Activated CD4-positive, alpha-beta T cell treated with anti-CD3 and anti-CD28 coated beads for 48 hours (primary cell): ENCODE data around the gene SLBP.

Source experiments
- DNase-seq: peaks from one replicate; pipeline ENCODE4 v3.0.0-alpha.2; 2020

The SLBP gene

DNA sequence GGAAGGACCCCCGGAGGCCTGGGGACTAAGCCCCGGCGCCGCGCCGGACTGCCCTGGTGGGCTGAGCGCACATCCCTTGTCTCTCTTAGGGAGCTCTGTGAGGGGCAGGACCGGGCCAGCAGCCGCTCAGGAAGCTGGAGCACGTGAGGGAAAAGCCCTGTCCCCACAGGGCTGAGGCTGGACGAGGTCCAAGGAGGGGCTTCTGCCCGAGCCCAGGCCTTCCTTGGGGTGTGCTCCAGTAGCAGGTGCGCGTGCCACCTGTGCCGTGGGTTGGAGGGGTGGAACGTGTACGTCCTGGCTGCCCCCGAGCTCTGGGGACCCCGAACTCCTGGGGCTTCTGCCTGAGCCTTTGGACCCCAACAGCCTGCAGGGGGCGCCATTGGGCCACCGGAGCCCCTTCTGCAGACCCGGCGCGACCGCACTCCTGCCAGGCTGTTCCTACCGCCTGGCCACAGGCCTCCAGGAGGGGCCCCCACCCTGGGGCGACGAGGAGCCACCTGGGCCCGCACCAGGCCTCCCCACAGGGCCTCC is 36.4 kb upstream of the SLBP start:
- peak; percentile 92 for DNase-seq

DNA sequence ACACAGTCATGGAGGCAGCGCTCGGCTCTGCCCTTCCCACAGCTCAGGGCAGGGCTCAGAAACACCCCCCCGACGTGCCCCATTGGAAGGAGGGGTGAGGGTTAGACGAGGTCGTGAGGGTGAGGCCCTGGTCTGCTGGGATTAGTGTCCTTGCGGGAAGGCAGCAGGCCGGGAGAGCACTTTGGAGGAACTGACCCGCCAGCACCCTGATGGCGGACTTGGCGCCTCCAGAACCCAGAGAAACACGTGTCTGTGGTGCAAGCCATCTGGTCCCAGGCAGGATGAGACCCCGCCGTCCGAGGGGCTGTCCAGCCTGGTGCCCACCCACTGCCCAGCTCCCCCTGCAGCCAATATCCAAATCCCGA is 35.5 kb upstream of the SLBP start:
- DNase-seq = no peak

DNA sequence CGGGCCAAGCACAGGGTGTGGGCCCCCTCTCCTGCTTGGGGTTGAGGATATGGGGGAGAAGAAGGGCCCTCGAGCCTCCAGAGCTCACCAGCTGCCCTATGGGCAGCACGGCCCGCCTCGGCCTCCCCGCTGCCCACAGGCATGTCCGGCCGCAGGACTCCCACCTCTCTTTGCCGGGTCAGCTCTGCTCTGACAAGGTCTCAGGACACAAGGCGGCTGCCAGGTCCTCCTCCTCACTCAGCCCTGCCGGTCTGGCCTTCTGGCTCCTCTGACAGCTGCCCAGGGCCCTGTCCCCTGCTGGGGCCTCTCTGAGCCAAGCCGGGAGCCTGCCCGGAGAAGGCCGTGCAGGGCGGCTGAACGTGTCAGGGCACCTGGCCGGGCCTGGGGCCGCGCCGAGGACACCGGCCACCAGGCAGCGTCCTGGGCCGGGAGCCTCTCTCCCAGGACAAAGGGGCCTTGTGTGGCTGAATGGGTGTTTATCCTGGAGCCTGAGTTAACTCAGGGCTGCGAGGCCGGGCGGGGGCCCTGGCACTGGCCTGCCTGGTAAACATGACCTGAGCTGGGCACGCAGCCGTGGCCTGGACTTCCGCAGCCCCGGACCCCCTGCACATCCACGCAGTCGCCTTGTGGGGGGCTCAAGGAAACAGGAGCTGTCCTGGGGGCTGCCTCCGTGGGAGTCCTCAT is 34.9 kb upstream of the SLBP start:
- DNase-seq = no peak

DNA sequence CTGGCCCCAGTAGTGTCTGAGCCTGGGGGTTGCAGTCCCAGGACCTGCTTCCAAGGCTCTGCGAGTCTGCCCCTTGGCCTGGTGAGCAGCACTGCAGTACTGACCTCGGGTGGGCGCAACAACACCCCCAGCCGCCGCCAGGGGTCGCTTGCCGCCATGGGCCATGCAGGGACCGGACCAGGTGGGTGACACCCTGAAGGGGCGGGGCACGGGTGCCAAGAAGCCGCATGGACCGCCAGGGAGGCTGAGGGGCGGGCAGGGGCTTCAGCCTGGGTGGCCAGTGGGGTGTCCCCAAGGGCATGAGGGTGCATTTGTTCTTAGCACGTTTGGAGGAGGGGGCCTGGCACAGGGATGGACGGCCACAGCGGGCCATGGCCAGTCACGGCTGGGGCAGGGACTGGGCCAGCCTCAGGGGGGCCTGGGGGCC is 34.2 kb upstream of the SLBP start:
- DNase-seq = peak; percentile 90

GRCh38 chr4:1745697-1746096 is 33.6 kb upstream of the SLBP start:
- no peak for DNase-seq

- no peak for DNase-seq
Observed at GRCh38 chr4:1745165-1745564, 33.0 kb upstream of the SLBP start.

GRCh38 chr4:1744552-1744951 is 32.4 kb upstream of the SLBP start:
- no peak for DNase-seq

GRCh38 chr4:1743975-1744374 is 31.9 kb upstream of the SLBP start:
- DNase-seq = no peak

DNA sequence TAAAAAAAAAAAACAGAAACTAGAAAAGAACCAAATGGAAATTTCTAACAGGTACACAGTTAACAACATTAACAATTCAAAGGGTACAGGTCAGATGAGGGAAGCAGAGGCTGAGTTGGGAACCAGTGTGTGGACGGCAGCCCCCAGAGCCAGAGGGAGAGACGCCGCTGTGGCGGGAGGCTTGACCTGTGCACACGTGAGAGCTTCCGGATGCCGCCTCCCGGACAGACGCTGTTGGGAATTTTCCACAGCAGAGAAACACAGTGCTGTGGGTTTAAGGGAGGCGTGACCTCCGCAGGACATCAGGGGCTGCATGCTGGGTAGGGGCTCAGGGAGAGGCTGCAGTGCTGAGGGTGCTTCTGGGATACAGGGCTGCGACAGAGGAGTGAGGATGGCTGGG is 31.4 kb upstream of the SLBP start:
- no peak for DNase-seq

DNA sequence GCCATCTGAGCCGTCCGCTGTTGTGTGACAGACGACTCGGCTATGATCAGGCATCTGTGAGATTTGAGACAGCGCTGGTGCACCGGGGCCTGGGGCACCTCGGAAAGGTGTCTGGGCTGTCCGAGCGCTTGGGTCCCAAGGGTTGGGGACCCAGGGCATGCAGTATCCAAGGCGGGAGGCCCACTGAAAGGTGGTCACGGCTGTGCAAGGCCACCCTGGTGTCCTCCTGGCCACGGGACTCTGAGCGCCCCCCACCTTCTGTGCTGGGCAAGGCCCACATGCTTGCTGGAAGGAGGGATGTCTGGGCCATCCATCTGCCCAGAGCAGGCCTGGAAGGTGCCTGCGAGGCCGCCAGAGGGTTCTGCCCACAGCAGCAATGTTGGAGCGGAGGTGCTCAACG is 29.1 kb upstream of the SLBP start:
- DNase-seq = no peak

DNA sequence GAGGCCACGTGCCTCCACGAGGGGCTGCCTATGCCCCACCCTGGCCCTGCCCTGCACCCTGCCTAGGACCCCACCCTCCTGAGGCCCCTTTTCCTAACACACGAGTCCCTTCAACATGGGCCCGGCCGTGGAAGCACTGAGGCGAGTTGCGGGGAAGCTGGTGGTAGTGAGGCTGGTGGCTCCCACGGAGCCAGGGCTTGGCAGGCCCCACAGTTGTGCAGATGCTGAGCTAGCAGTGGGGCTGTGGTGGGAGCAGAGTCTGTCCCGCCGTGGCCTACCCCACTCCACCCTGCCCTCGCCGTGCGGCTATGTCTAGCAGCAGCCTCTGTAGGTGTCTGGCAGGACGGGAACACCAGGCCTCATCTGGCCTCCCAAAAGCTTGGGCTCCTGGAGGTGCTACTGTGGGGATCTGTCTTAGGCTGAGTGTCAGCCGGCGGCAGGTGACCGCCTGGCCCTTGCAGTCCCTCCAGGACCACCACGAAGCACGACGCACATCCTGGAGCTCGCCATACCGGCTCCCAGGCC is 28.0 kb upstream of the SLBP start:
- DNase-seq = no peak

DNA sequence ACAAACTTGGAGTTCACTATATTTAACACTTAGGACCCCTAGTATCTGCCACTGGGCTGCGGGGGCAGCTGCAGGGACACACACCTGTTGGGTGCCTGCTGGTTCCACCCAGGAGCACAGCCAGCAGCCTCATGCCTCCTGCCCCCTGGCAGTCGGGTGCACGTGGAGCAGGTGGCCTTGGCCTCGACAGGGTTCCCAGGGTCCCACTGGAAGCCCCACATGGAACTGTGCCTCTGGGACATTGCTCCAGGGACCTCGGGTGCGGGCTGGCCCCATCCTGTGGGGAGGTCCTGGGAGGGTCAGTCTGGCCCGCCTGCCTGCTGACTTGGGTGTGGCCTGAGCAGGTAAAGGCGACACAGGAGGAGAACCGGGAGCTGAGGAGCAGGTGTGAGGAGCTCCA is 27.2 kb upstream of the SLBP start:
- DNase-seq = no peak

DNA sequence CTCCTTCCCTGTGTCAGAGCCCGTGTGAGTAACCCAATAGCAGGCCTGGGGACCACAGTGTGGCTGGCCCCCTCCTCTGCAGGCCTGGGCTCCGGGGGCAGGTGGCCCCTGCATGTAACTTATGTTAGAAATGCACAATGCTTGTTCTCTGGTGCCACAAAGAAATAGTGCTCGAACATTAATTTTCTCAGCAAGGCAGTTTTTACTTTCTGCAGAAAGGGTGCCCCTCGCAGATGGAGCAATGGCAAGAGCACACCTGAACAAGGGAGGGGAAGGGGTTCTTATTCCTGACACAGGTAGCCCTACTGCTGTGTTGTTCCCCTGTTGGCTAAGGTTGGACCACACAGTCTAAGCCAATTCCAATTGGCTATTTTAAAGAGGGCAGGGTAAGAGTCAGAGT is 26.3 kb upstream of the SLBP start:
- DNase-seq = no peak

DNA sequence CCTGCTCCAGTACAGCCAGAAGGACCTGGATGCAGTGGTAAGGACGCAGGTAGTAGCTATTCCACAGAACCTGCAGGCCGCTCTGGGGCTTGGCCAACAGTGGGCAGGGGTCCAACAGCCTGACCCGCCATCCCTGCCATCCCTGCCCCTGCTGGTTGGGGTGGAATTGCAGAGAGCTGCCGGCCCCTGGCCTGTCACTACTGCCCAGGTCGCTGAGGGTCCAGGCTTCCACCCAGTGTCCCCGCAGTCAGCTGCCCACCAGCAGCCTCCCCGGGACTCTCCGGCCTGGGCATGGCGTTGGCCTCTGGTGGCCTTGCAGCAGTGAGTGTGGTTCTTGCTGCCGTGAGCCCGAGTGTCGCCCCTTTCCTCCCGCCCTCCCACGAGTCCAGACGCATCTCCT is 25.5 kb upstream of the SLBP start:
- DNase-seq = no peak

DNA sequence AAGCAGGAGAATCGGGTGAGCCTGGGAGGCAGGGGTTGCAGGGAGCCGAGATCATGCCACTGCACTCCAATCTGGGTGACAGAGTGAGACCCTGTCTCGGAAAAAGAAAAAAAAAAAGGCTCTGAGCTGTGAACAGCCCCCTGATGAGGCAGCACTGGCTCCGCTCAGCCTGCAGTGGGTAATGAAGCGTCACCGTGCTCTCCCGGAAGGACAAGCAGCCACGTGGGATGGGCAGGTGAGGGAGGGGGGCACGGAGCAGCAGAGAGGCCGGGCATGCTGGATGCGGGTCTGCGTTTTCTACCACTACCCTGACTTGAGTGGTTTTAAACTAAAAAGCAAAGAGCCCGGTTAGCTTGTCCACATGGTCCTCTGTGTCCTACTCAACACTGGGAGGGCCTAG is 24.7 kb upstream of the SLBP start:
- DNase-seq = no peak

DNA sequence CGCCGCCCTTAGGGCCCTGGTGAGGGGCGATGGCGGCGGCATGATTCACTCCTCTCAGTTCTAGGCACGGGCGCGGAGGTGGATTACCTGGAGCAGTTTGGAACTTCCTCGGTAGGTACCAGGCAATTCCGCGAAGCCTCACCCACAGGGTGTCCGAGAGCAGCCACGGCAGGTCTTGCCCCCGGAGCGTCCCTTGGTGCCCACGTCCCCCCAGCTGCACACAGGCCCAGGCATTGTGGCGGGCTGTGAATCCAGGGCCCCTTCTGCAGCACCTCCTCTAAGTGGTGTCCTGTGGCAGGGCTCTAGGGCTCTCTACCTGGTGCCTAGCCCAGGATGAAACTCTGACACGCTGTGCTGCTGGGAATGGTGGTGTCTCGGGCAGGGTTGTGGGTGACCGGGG is 23.1 kb upstream of the SLBP start:
- DNase-seq = no peak

DNA sequence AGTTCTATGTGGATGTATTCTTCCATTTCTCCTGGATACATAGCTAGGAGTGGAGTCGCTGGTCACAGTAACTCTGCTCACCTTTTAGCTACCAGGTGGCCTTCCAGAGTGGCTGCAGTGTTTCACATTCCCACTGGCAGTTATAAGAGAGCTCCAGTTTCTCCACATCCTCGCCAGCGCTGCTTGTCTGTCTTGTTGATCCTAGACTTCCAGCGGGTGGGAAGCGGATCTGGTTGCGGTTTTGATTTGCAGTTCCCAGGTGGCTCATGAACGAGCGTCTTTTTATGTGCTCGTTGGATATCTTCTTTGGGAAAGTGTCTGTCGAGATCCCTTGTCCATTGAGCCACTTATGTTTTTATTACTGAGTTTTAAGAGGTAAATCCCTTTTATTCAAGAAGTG is 20.8 kb upstream of the SLBP start:
- DNase-seq = no peak

- peak; percentile 39 for DNase-seq
Observed at GRCh38 chr4:1731180-1731579, 19.1 kb upstream of the SLBP start.

GRCh38 chr4:1730532-1731135 is 18.5 kb upstream of the SLBP start:
- DNase-seq = no peak

- no peak for DNase-seq
Observed at GRCh38 chr4:1728061-1728980, 16.2 kb upstream of the SLBP start.

DNA sequence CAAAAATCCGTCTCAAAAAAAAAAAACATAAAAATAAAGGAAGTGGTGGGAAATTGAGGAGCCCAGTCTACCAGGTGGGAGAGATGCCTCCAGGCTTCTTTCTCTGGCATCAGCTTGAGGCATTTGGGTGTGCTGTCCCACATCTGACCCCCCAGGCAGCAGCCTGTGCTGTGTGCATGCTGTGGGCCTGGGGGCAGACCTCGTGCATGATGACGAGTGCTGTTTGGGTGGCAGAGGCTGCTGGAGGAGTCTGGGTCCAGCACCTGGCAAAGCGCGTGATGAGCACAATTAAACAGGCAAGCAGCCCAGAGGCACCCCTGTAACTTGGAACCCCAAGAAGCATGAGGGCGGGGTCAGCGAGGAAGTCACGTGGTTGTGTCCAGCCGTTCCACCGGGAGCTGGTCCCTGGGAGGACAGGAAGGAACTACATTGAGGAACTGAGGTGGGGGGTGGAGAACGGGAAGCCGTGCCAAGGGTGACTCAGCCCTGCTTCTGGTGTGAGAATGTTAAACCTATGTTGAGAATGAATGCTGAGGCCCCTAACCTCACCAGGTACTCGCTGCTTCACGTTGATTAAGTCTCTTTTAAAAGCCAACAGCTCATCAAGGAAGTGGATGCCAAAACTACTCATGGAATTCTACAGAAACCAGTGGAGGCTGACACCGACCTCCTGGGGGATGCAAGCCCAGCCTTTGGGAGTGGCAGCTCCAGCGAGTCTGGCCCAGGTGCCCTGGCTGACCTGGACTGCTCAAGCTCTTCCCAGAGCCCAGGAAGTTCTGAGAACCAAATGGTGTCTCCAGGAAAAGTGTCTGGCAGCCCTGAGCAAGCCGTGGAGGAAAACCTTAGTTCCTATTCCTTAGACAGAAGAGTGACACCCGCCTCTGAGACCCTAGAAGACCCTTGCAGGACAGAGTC is 15.3 kb upstream of the SLBP start:
- DNase-seq = no peak

GRCh38 chr4:1726146-1726934 is 14.2 kb upstream of the SLBP start:
- peak; percentile 93 for DNase-seq
